ENCODE measurements around the gene CMIP.

Gene CMIP

GRCh38 chr16:81706327-81707295 lies 262.0 kb downstream of the CMIP start:
- no peak for TF ChIP-seq CTCF (IDR thresholded peaks at IDR 0.05; ENCODE audit: low read depth, low read length)
- DNase-seq (ENCODE audit: low read depth in 2 of 2), result no peak
- H3K4me3 ChIP-seq (replicated peaks in 1 of 2; ENCODE audit: low read depth in 2 of 2, low read length in 2 of 2), result no peak overlapping the region

DNA sequence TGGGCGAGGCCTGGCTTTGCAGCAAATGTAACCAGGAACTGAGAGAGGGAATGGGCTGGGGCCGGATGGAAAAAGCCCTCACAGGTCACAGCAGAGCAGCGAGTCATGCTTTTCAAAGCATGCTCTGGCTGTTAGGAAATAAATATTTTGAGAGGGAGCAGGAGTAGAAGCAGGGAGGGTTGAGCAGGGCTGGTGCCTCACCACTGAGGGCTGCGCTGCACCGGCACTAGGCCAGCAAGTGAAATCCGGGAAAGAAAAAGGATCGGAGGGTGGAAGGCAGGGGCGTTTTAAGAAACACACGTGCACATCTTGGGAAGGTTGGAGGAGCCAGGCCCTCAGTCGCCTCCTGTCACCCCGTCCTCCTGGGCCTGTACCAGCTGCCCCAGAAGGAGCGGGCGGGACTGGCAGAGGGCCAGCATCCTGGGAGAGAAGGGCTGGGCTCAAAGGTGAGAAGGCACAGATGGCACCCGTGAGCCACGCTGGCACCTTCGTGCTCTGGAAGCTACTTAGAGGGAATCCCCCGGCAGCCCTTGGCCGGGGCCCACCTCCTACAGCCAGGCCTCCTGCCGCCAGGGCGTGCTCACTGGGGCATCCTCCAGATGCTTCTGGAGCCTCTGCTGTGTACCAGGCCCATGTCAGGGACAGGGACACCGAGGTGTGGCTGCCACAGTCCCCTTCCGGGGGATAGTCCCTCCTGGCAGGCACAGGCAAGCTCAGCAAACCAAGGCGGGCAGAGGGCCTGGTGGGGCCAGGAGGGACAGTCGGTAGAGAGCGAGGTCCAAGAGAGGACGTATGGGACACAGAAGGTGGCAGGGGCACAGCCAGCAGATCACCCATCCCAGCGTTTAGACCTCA lies 263.0 kb downstream of the CMIP start:
- no peak overlapping the region for H3K4me3 ChIP-seq (replicated peaks in 1 of 2; ENCODE audit: low read depth in 2 of 2, low read length in 2 of 2)
- peak; percentile 29 to 46 for DNase-seq (ENCODE audit: low read depth in 2 of 2)
- no peak for TF ChIP-seq CTCF (IDR thresholded peaks at IDR 0.05; ENCODE audit: low read depth, low read length)

DNA sequence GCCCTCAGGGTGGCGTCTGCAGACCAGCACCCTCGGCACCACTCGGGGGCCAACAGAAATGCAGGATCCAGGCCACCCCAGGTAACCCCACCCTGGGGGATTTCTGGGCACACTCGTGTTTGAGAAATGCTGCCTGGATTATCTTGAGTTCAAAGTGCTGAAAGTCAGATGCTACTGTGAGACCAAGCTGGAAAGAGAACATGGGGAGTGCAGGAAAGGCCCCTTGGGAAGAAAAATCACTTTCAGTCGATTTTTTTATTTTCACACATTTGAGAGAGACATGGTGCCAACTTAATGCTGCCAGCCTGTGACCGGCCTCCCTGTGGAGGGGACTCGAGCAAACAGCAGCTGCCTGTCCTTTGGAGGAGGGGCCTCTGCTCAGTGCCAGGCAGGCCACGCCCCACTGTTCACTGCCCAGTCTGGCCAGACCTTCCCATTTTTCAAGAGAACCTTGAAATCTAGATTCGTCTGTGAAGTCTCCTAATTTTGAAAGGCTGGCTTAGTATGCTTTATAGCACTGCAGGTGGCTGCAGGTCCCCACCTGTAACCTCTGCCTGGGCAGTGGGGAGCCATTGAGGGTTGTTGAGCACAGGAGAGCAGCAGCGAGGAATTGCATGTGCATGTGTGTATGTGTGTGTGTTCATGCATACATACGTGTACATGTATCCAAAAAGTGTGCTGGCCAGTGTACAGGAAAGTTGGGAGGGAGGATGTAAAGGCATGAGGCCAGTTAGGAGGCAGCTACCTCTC lies 263.8 kb downstream of the CMIP start:
- no peak overlapping the region for H3K4me3 ChIP-seq (replicated peaks in 1 of 2; ENCODE audit: low read depth in 2 of 2, low read length in 2 of 2)
- TF ChIP-seq CTCF (IDR thresholded peaks at IDR 0.05; ENCODE audit: low read depth, low read length), result no peak
- DNase-seq (ENCODE audit: low read depth in 2 of 2), result peak in 1 of 2 donors; percentile 26

DNA sequence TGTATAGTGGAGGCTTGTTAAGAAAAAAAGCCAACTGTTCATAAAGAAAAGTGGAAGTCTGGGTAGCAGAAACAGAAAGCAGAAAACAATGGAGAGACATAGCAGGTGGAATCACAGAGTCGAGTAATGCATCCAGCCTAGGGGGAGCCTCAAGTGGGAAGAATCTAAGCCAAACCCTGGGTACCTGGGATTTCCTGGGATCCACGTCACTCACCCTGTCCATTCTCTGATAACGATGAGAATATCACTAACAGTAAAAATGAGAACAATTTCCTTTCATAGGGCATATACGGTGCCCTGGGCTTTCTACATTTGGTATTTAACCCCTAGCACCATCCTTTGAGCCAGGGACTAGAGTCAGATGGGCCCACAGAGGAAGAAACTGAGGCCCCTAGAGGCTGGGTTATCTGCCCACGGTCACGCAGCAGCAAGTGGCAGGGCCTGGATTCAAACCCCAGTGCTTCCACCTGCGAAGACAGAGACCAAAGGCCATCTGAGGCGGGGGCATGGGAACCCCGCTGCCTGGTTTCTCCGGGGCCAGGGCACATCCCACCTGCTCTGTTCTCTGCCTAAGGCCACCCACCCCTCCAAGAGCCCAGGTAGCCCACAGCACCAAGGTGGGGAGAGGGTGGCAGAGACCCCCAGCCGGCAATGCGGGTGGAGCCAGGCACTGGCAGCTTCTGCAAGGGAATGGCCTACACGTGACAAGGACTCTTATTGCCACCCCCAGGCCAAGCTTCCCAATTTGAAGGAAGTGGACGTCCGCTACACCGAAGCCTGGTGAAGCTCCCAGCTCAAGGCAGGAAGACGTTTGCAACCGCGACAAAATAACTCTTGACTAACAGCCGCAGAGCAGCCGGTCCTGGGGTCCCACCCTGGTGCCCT lies 264.6 kb downstream of the CMIP start:
- no peak for DNase-seq (ENCODE audit: low read depth in 2 of 2)
- no peak for TF ChIP-seq CTCF (IDR thresholded peaks at IDR 0.05; ENCODE audit: low read depth, low read length)

GRCh38 chr16:81710044-81710443 lies 265.4 kb downstream of the CMIP start:
- no peak for DNase-seq (ENCODE audit: low read depth in 2 of 2)
- no peak for TF ChIP-seq CTCF (IDR thresholded peaks at IDR 0.05; ENCODE audit: low read depth, low read length)
- H3K4me3 ChIP-seq (replicated peaks in 1 of 2; ENCODE audit: low read depth in 2 of 2, low read length in 2 of 2), result no peak overlapping the region

More for the DNA sequence above, 264.6 kb downstream of the CMIP start:
- H3K4me3 ChIP-seq (replicated peaks in 1 of 2; ENCODE audit: low read depth in 2 of 2, low read length in 2 of 2), result no peak overlapping the region

All from cardiac fibroblast (primary cell).